NB4 (cell line): ENCODE data around the gene C9orf43.
"Not testable (repeated sequence)": the region's sequence is repeated elsewhere in the genome, so short reads cannot be mapped to it uniquely, and the experiment has no call there.

ENCODE experiments used
- DNase-seq: peaks from one replicate; pipeline ENCODE4 v3.0.0; 2010; ENCODE audit warnings: low read depth
- H3K4me3 ChIP-seq: one replicate; pipeline ENCODE4 v1.5.1; 2011; ENCODE audit warnings: mild to moderate bottlenecking, low read depth, low read length, moderate library complexity
- CTCF ChIP-seq: IDR thresholded peaks from one replicate; pipeline ENCODE4 v1.5.1; 2012; ENCODE audit warnings: low read depth, low read length
- MAX ChIP-seq: IDR thresholded peaks from 2 replicates; pipeline ENCODE4 v1.6.1; 2011; ENCODE audit warnings: low read depth, low read length
- MYC ChIP-seq: IDR thresholded peaks from 2 replicates; pipeline ENCODE4 v1.6.1; 2011; ENCODE audit warnings: low read depth, low read length
- POLR2A ChIP-seq: IDR thresholded peaks from 2 replicates; pipeline ENCODE4 v1.6.1; 2011; ENCODE audit warnings: mild to moderate bottlenecking; ENCODE audit not compliant: insufficient read length; ENCODE audit errors: extremely low read depth

The C9orf43 gene

GRCh38 chr9:113428062-113428615, 17.6 kb downstream of the C9orf43 start:
- TF ChIP-seq MAX, result no peak
- TF ChIP-seq POLR2A, result no peak
- TF ChIP-seq CTCF, result no peak
- TF ChIP-seq MYC, result no peak
- no peak overlapping the region for H3K4me3 ChIP-seq
- DNase-seq, result no peak

- DNase-seq, result no peak
- no peak overlapping the region for H3K4me3 ChIP-seq
- TF ChIP-seq CTCF (no peak), POLR2A (no peak), MAX (no peak), MYC (no peak)
Measured at GRCh38 chr9:113431191-113431590, 20.6 kb downstream of the C9orf43 start.

- H3K4me3 ChIP-seq, result no peak overlapping the region
- no peak for DNase-seq
- TF ChIP-seq POLR2A (no peak), MAX (no peak), CTCF (no peak), MYC (no peak)
Measured at GRCh38 chr9:113436728-113437515, 26.4 kb downstream of the C9orf43 start.

- H3K4me3 ChIP-seq, result not testable (repeated sequence)
Measured at GRCh38 chr9:113437716-113438115, 27.2 kb downstream of the C9orf43 start.

GRCh38 chr9:113444736-113445135, 34.2 kb downstream of the C9orf43 start:
- peak; percentile 35 for DNase-seq
- TF ChIP-seq CTCF (no peak), POLR2A (no peak), MAX (no peak), MYC (no peak)
- H3K4me3 ChIP-seq, result no peak overlapping the region

More at GRCh38 chr9:113437716-113438115, 27.2 kb downstream of the C9orf43 start:
- not testable (repeated sequence) for DNase-seq

- H3K4me3 ChIP-seq, result no peak overlapping the region
- DNase-seq, result peak; percentile 57
- TF ChIP-seq MAX, result no peak
- 0 out of 2 replicates have a peak, but pooled peaks have one; percentile 6 for TF ChIP-seq MYC
- no peak for TF ChIP-seq POLR2A
- peak; percentile 20 for TF ChIP-seq CTCF
Measured at GRCh38 chr9:113446323-113446740, 35.8 kb downstream of the C9orf43 start.
